Mesendoderm (in vitro differentiated cells): ENCODE results near the gene GAK.

ENCODE experiments used
- DNase-seq: peaks from one replicate; pipeline ENCODE4 v3.0.0; 2013
- H2AK5ac ChIP-seq: 2 replicates; pipeline ENCODE4 v1.6.1; 2013; ENCODE audit warnings: low read length, inconsistent platforms
- H2BK120ac ChIP-seq: 2 replicates; pipeline ENCODE4 v1.6.1; 2013; ENCODE audit warnings: low read depth, mild to moderate bottlenecking, low read length, moderate library complexity, mixed read lengths
- H2BK15ac ChIP-seq: replicated peaks from 2 replicates; pipeline ENCODE4 v1.6.1; 2013; ENCODE audit warnings: low read depth, mild to moderate bottlenecking, moderate library complexity
- H2BK5ac ChIP-seq: 2 replicates; pipeline ENCODE4 v1.6.1; 2013; ENCODE audit warnings: low read length, inconsistent platforms
- H3K18ac ChIP-seq: 2 replicates; pipeline ENCODE4 v1.6.1; 2013; ENCODE audit warnings: mild to moderate bottlenecking, low read length, mixed read lengths
- H3K23ac ChIP-seq: one replicate; pipeline ENCODE4 v1.6.1; 2013; ENCODE audit warnings: low read length
- H3K27ac ChIP-seq: 2 replicates; pipeline ENCODE4 v1.5.1; 2013; ENCODE audit warnings: low read depth, mild to moderate bottlenecking, inconsistent platforms, low read length, moderate library complexity
- H3K27me3 ChIP-seq: 2 replicates; pipeline ENCODE4 v1.6.1; 2013; ENCODE audit warnings: low read length, control low read depth, mild to moderate bottlenecking, inconsistent platforms; ENCODE audit not compliant: insufficient read depth, poor library complexity
- H3K36me3 ChIP-seq: 2 replicates; pipeline ENCODE4 v1.6.1; 2013; ENCODE audit warnings: low read length, inconsistent platforms; ENCODE audit not compliant: control insufficient read depth, insufficient read depth
- H3K4ac ChIP-seq: one replicate; pipeline ENCODE4 v1.6.1; 2013; ENCODE audit warnings: low read depth, mild to moderate bottlenecking, low read length, moderate library complexity
- H3K4me1 ChIP-seq: 2 replicates; pipeline ENCODE4 v1.6.1; 2013; ENCODE audit warnings: low read depth, low read length, inconsistent platforms; ENCODE audit not compliant: control insufficient read depth
- H3K4me2 ChIP-seq: 2 replicates; pipeline ENCODE4 v1.6.1; 2013; ENCODE audit warnings: low read length
- H3K4me3 ChIP-seq: 2 replicates; pipeline ENCODE4 v1.5.1; 2013; ENCODE audit warnings: mild to moderate bottlenecking, low read length
- H3K56ac ChIP-seq: one replicate; pipeline ENCODE4 v1.6.1; 2013; ENCODE audit warnings: low read length
- H3K79me1 ChIP-seq: 2 replicates; pipeline ENCODE4 v1.6.1; 2013; ENCODE audit warnings: low read length, inconsistent platforms
- H3K79me2 ChIP-seq: 2 replicates; pipeline ENCODE4 v1.6.1; 2013; ENCODE audit warnings: mild to moderate bottlenecking, low read length; ENCODE audit not compliant: control insufficient read depth, insufficient read depth
- H3K9ac ChIP-seq: 2 replicates; pipeline ENCODE4 v1.6.1; 2013; ENCODE audit warnings: low read length, inconsistent platforms
- H4K5ac ChIP-seq: one replicate; pipeline ENCODE4 v1.6.1; 2013; ENCODE audit warnings: low read length
- H4K8ac ChIP-seq: one replicate; pipeline ENCODE4 v1.6.1; 2013; ENCODE audit warnings: low read depth, mild to moderate bottlenecking, control low read depth, low read length, moderate library complexity
- WGBS: extraction: QIAGEN DNeasy Blood & Tissue Kit; methylation state at CpG from one replicate; pipeline ENCODE4 v1.1.7; 2013; ENCODE audit warnings: low lambda C conversion rate, missing lambda C conversion rate; ENCODE audit not compliant: insufficient coverage; ENCODE audit errors: extremely low coverage; 5-methylcytosine and 5-hydroxymethylcytosine counted together

Gene GAK

DNA sequence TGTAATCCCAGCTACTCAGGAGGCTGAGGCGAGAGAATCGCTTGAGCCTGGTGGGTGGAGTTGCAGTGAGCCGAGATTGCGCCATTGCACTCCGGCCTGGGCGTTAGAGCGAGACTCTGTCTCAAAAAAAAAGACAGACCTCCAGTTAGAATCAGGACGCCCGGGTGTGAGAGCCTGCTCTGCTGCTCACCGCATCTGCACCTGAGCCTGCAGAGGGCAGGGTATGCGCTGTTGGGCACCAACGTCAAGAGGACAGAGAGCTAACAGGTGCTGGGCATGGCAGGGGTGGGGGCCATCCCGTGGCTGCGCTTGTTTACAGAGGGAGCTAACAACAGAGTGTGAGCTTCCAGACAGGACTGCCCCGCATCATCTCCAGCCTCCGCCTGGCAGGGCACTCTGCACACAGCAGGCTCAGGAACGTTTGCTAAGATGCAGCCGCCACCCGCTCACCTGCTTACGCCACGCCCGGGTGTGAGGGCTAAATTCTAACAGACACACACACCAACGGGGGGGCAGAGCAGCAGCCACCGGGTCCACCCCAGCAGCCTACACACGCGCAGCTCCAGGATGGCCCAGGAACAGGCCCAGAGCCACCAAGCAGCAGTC is 56.2 kb downstream of the GAK start:
- H3K36me3 ChIP-seq: peaks cover 6% of the 10 kb centered on the region
- no peak overlapping the region for H3K9ac ChIP-seq
- H3K4ac ChIP-seq: no peak overlapping the region
- no peak overlapping the region for H4K8ac ChIP-seq
- no peak overlapping the region for H3K4me2 ChIP-seq
- DNase-seq: no peak
- H4K5ac ChIP-seq: no peak overlapping the region
- no peak overlapping the region for H2AK5ac ChIP-seq
- H3K23ac ChIP-seq: no peak overlapping the region
- H3K18ac ChIP-seq: no peak overlapping the region
- H2BK5ac ChIP-seq: no peak overlapping the region
- no peak overlapping the region for H2BK15ac ChIP-seq
- H3K79me1 ChIP-seq: no peaks in the 10 kb centered on the region
- H3K79me2 ChIP-seq: no peaks in the 10 kb centered on the region
- H3K4me3 ChIP-seq: no peak overlapping the region
- H3K27ac ChIP-seq: no peak overlapping the region
- WGBS: no CpG with 5 or more reads among the region's 26 CpGs
- H2BK120ac ChIP-seq: no peak overlapping the region
- H3K4me1 ChIP-seq: no peaks in the 10 kb centered on the region
- H3K27me3 ChIP-seq: no peaks in the 10 kb centered on the region
- H3K56ac ChIP-seq: no peak overlapping the region

DNA sequence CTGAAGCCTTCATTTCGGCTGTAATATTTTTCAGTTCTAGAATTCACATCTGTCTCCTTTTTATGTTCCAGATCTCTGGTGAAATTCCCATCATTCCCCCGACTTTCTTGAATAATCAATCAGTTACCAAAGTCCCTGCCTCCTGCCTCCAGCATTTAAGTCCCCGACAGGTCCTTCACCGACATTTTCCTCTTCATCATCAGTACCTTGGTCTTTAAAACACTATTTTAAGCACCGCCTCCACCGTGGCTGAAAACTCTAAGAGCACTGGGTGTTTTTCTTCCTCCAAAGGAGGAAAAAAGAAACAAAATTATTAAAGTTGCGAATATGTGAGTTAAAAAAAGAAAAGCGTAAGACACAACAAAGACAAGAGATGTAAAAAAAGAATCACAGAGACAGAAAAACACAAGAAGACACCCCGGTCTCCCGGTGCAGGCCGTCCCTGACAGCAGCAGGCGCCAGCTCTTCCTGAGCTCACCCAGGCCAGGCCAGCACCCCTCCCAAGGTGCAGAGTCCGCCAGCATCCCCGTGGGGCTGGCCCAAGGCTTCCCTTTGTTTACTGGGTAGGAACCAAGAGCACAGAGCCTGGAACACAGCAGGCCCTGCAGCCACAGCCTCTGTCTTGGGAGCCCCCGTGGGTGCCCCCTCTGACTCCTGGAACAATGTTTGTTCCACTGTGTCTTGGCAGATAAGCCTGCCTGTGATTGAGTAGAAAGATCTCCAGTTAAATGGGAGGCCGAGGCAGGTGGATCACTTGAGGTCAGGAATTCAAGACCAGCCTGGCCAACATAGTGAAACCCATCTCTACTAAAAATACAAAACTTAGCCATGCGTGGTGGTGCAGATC is 56.9 kb downstream of the GAK start:
- H3K4me2 ChIP-seq: no peak overlapping the region
- H3K4me3 ChIP-seq: no peak overlapping the region
- no peak overlapping the region for H2BK15ac ChIP-seq
- no peak overlapping the region for H3K18ac ChIP-seq
- DNase-seq: no peak
- H3K9ac ChIP-seq: no peak overlapping the region
- WGBS: no CpG with 5 or more reads among the region's 17 CpGs
- H3K4me1 ChIP-seq: no peaks in the 10 kb centered on the region
- H4K5ac ChIP-seq: no peak overlapping the region
- H3K56ac ChIP-seq: no peak overlapping the region
- no peaks in the 10 kb centered on the region for H3K79me2 ChIP-seq
- no peaks in the 10 kb centered on the region for H3K27me3 ChIP-seq
- H3K36me3 ChIP-seq: peaks cover 6% of the 10 kb centered on the region
- no peak overlapping the region for H3K27ac ChIP-seq
- no peaks in the 10 kb centered on the region for H3K79me1 ChIP-seq
- no peak overlapping the region for H2BK120ac ChIP-seq
- no peak overlapping the region for H3K23ac ChIP-seq
- no peak overlapping the region for H2AK5ac ChIP-seq
- H4K8ac ChIP-seq: no peak overlapping the region
- no peak overlapping the region for H3K4ac ChIP-seq
- no peak overlapping the region for H2BK5ac ChIP-seq

DNA sequence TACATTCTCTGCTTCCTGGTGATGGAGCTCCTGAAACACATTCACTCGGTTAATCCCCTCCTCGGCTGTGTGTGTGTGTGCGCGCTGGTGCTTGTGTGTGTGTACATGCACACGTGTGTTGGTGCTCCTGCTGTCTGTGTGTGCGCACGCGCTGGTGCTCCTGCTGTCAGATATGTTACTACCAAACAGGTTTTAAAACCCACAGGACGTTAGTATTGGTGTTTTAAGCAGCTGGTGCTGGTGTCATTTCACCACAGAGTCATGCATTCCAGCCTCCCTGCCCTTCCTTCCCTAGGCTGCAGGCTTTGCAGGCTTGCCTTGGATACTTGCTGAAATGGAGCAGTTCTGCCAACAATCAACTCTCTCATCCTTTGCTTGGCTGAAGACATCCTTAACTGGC is 58.1 kb downstream of the GAK start:
- Histone ChIP-seq H3K4me2 (no peak overlapping the region), H2BK120ac (no peak overlapping the region), H3K23ac (no peak overlapping the region), H2AK5ac (no peak overlapping the region), H3K18ac (no peak overlapping the region), H3K27ac (no peak overlapping the region), H2BK5ac (no peak overlapping the region), H3K36me3 (peaks cover 12% of the 10 kb centered on the region), H3K4me1 (no peaks in the 10 kb centered on the region), H3K79me1 (no peaks in the 10 kb centered on the region), H3K4me3 (no peak overlapping the region), H3K79me2 (no peaks in the 10 kb centered on the region), H4K8ac (no peak overlapping the region), H3K9ac (no peak overlapping the region), H3K27me3 (no peaks in the 10 kb centered on the region), H4K5ac (no peak overlapping the region), H3K56ac (no peak overlapping the region), H2BK15ac (no peak overlapping the region), H3K4ac (no peak overlapping the region)
- DNase-seq: no peak
- WGBS: no CpG with 5 or more reads among the region's 9 CpGs

DNA sequence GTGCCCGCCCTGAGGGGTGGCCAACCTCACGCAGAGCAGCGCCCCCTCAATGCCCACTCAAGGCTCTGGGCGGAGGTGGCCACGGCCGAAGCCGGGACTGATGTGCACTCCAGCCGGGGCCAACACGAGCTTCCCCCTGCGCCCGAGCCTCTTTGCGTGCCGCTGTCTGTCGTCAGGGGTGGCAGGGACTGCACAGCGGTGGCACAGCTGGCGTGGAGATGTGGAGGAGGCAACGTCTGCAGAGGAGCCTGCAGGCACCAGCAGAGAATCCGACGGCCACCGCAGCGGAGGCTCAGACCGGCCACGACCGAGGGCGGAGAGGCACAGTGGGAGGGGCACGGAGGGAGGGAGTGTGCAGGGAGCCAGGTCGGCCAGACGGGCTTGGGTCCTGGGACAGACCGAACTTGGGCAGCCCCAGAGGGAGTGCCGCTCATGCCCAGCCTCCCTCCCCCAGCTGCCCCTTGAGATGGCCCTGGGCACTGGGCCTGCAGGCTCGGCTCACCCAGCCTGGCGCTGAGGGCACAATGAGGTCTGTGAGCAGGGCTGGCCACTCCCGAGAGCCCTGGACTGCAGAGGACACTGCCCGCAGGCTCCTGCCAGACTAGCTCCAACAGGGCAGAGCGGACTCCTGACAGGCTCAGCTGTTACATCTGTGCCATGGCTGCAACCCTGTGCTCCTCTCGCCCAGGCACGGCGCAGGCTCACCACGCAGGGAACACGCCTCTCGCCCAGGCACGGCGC is 59.7 kb downstream of the GAK start:
- no peak overlapping the region for H3K18ac ChIP-seq
- H3K56ac ChIP-seq: no peak overlapping the region
- H3K9ac ChIP-seq: no peak overlapping the region
- no peak overlapping the region for H2BK5ac ChIP-seq
- no peak overlapping the region for H3K4me3 ChIP-seq
- H3K36me3 ChIP-seq: peaks cover 14% of the 10 kb centered on the region
- no CpG with 5 or more reads among the region's 43 CpGs for WGBS
- no peak overlapping the region for H4K5ac ChIP-seq
- no peak overlapping the region for H2BK120ac ChIP-seq
- no peak overlapping the region for H2BK15ac ChIP-seq
- H3K79me1 ChIP-seq: no peaks in the 10 kb centered on the region
- no peak overlapping the region for H3K4me2 ChIP-seq
- DNase-seq: no peak
- no peak overlapping the region for H2AK5ac ChIP-seq
- no peak overlapping the region for H4K8ac ChIP-seq
- H3K27ac ChIP-seq: no peak overlapping the region
- H3K4me1 ChIP-seq: no peaks in the 10 kb centered on the region
- no peak overlapping the region for H3K23ac ChIP-seq
- H3K79me2 ChIP-seq: no peaks in the 10 kb centered on the region
- H3K4ac ChIP-seq: no peak overlapping the region
- H3K27me3 ChIP-seq: no peaks in the 10 kb centered on the region

DNA sequence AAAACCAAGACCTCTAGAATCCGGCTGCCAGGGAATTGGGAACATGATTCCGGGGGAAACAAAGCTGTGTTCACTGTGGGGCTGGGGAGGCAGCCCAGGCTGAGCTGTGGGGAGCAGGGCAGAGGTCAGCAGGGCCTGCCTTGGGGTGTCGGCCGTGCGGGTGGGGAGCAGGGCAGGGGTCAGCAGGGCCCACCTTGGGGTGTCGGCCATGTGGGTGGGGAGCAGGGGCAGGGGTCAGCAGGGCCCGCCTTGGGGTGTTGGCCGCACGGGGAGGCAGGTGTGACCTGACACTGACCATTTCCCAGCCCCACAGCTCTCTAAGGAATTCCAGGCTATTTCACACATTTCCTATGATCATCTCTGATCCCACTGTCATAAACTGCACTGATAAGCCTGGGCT is 60.6 kb downstream of the GAK start:
- Histone ChIP-seq H4K5ac (no peak overlapping the region), H3K56ac (no peak overlapping the region), H2BK15ac (no peak overlapping the region), H3K23ac (no peak overlapping the region), H3K4me2 (no peak overlapping the region), H3K18ac (no peak overlapping the region), H3K9ac (no peak overlapping the region), H3K27me3 (no peaks in the 10 kb centered on the region), H4K8ac (no peak overlapping the region), H3K36me3 (peaks cover 14% of the 10 kb centered on the region), H3K4ac (no peak overlapping the region), H3K4me1 (no peaks in the 10 kb centered on the region), H3K4me3 (no peak overlapping the region), H2BK120ac (no peak overlapping the region), H3K27ac (no peak overlapping the region), H2AK5ac (no peak overlapping the region), H3K79me2 (no peaks in the 10 kb centered on the region), H2BK5ac (no peak overlapping the region), H3K79me1 (no peaks in the 10 kb centered on the region)
- WGBS: no CpG with 5 or more reads among the region's 9 CpGs
- DNase-seq: no peak
